B cell (primary cell): ENCODE measurements around the gene SRPRB. TPM values are rescaled to one million over a fixed set of nuclear protein-coding genes. Genes with fewer than 3 reads are reported as not detected.
A peak's percentile ranks its signal among the peaks of the same experiment; 100 is the strongest.

ENCODE experiments used
- ATAC-seq: fragments of 200-7000 bp; cut with Tn5 transposase; one replicate; pipeline ENCODE4 v1.10.0; 2021; ENCODE audit warnings: low read depth, mild to moderate bottlenecking, moderate number of reproducible peaks, moderate library complexity
- CTCF ChIA-PET: fragments of 350-600 bp; sonication (Branson Sonifier 250); formaldehyde crosslinking; loops from one replicate; lab custom pipeline; 2021; ENCODE audit warnings: antibody characterized with exemption, inconsistent platforms; lab: Charles Lee
- POLR2A ChIA-PET: fragments of 350-600 bp; sonication (Branson Sonifier 250); formaldehyde crosslinking; loops from one replicate; lab custom pipeline; 2021; ENCODE audit warnings: antibody characterized with exemption; lab: Charles Lee
- DNase-seq: peaks from one replicate; pipeline ENCODE4 v3.0.0; 2013
- H2AFZ ChIP-seq: 2 replicates; pipeline ENCODE4 v1.6.1; 2012; ENCODE audit warnings: mild to moderate bottlenecking, low read depth, low read length; ENCODE audit not compliant: insufficient read depth, poor library complexity, severe bottlenecking
- H3K27ac ChIP-seq, 2 donors: 1 replicate in 1 of 2; 2 replicates in 1 of 2; pipeline ENCODE4 v1.5.1; 2012 to 2013; ENCODE audit warnings: low read length in 2 of 2, mild to moderate bottlenecking in 2 of 2, moderate library complexity in 1 of 2
- H3K27me3 ChIP-seq, 4 experiments: fragments of 200-600 bp in 1 of 4; sonication (generic) in 1 of 4; replicated peaks in 1 of 4; 1 replicate in 2 of 4; 2 replicates in 2 of 4; pipeline versions ENCODE4 v1.6.1 to v1.7.0; 2013 to 2016; ENCODE audit warnings: low read length in 3 of 4, mild to moderate bottlenecking in 2 of 4, mixed read lengths in 1 of 4, moderate library complexity in 1 of 4; ENCODE audit not compliant: insufficient read depth in 4 of 4, control insufficient read depth in 3 of 4; ENCODE audit errors: control extremely low read depth in 1 of 4
- H3K36me3 ChIP-seq, 2 experiments: replicated peaks in 1 of 2; 1 replicate in 1 of 2; 2 replicates in 1 of 2; pipeline versions ENCODE4 v1.6.1 to v1.7.1; 2013; ENCODE audit warnings: low read length in 1 of 2; ENCODE audit not compliant: insufficient read depth in 2 of 2, control insufficient read depth in 1 of 2; ENCODE audit errors: control extremely low read depth in 1 of 2, extremely low read depth in 1 of 2
- H3K4me1 ChIP-seq, 2 donors: fragments of 200-600 bp in 1 of 2; sonication (generic) in 1 of 2; 1 replicate in 1 of 2; 2 replicates in 1 of 2; pipeline versions ENCODE4 v1.5.1 to v1.6.1; 2013 to 2017; ENCODE audit warnings: low read length in 2 of 2; ENCODE audit not compliant: control insufficient read depth in 2 of 2, insufficient read depth in 2 of 2
- H3K4me2 ChIP-seq: replicated peaks from 2 replicates; pipeline ENCODE3; 2012; ENCODE audit warnings: mild to moderate bottlenecking, low read depth, low read length; ENCODE audit not compliant: poor library complexity, severe bottlenecking
- H3K4me3 ChIP-seq, 5 experiments: fragments of 200-600 bp in 1 of 5; sonication (generic) in 1 of 5; 1 replicate in 3 of 5; 2 replicates in 2 of 5; pipeline versions ENCODE4 v1.5.1 to v1.7.0; 2011 to 2016; ENCODE audit warnings: low read length in 4 of 5, mild to moderate bottlenecking in 4 of 5, low read depth in 2 of 5, control low read depth in 1 of 5, moderate library complexity in 1 of 5; ENCODE audit not compliant: insufficient read depth in 1 of 5; ENCODE audit errors: control extremely low read depth in 1 of 5, extremely low read depth in 1 of 5
- H3K79me2 ChIP-seq: fragments of 200-600 bp; sonication (generic); one replicate; pipeline ENCODE4 v1.6.0; 2016; ENCODE audit warnings: low read length; ENCODE audit not compliant: control insufficient read depth, insufficient read depth
- H3K9ac ChIP-seq: fragments of 200-600 bp; sonication (generic); 2 replicates; pipeline ENCODE4 v1.6.1; 2017; ENCODE audit warnings: mild to moderate bottlenecking, low read length, moderate library complexity
- H3K9me3 ChIP-seq, 3 donors: one replicate each; pipeline versions ENCODE4 v1.6.1 to v1.7.1; 2013; ENCODE audit warnings: low read length in 2 of 3; ENCODE audit not compliant: control insufficient read depth in 2 of 3, insufficient read depth in 1 of 3; ENCODE audit errors: control extremely low read depth in 1 of 3
- H4K20me1 ChIP-seq: 2 replicates; pipeline ENCODE4 v1.6.0; 2012; ENCODE audit warnings: mild to moderate bottlenecking, low read length; ENCODE audit not compliant: insufficient read depth, control insufficient read depth, poor library complexity, severe bottlenecking
- H3K27ac Mint-ChIP-seq: one replicate; pipeline ENCODE4 v1.8.0; 2021; ENCODE audit warnings: mixed read lengths
- H3K27me3 Mint-ChIP-seq: one replicate; pipeline ENCODE4 v1.8.0; 2021; ENCODE audit warnings: mixed read lengths
- H3K4me1 Mint-ChIP-seq: one replicate; pipeline ENCODE4 v1.8.0; 2021; ENCODE audit warnings: mixed read lengths
- H3K4me3 Mint-ChIP-seq: one replicate; pipeline ENCODE4 v1.8.0; 2021; ENCODE audit warnings: mixed read lengths
- H3K9me3 Mint-ChIP-seq: one replicate; pipeline ENCODE4 v1.8.0; 2022; ENCODE audit warnings: mixed read lengths; ENCODE audit not compliant: insufficient read depth
- EZH2 ChIP-seq: IDR thresholded peaks from 2 replicates; pipeline ENCODE4 v1.6.1; 2012; ENCODE audit warnings: borderline replicate concordance, low read depth, mild to moderate bottlenecking, moderate library complexity, low read length; ENCODE audit not compliant: insufficient read depth, poor library complexity, severe bottlenecking
- WGBS: methylation state at CpG from one replicate; pipeline ENCODE4 v1.1.5; 2013; ENCODE audit warnings: missing lambda C conversion rate; ENCODE audit not compliant: insufficient coverage; 5-methylcytosine and 5-hydroxymethylcytosine counted together
- intact Hi-C: fragments of 100-400 bp; cut with micrococcal nuclease; formaldehyde crosslinking; loops from one replicate; pipeline ENCODE4 v1.10.0; 2022
- polyA minus RNA-seq: library from RNA; depleted of rRNA, polyadenylated mRNA; stranded (reverse); fragments of >200 nt; gene quantifications from 2 replicates; pipeline ENCODE4 v1.2.3, GENCODE V29; 2012
- polyA plus RNA-seq: library from polyadenylated mRNA; depleted of rRNA; stranded (reverse); fragments of >200 nt; gene quantifications from 2 replicates; pipeline ENCODE4 v1.2.3, GENCODE V29; 2012
- total RNA-seq, 2 donors: library from RNA; stranded (reverse); fragments of 120-200 nt in 1 of 2; gene quantifications; 1 replicate in 1 of 2; 2 replicates in 1 of 2; pipeline versions ENCODE4 v1.2.3 to v1.2.4, GENCODE V29; 2013 to 2022
- TF ChIP-seq, protein P1 (sequence below): fragments of 200-600 bp; IDR thresholded peaks from one replicate; pipeline ENCODE4 v1.8.0; 2022; ENCODE audit warnings: antibody characterized with exemption, mild to moderate bottlenecking

Gene SRPRB, protein sequence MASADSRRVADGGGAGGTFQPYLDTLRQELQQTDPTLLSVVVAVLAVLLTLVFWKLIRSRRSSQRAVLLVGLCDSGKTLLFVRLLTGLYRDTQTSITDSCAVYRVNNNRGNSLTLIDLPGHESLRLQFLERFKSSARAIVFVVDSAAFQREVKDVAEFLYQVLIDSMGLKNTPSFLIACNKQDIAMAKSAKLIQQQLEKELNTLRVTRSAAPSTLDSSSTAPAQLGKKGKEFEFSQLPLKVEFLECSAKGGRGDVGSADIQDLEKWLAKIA
- total RNA-seq (28.8 and 29.7 TPM in 2 replicates), polyA plus RNA-seq (10.1 and 14.4 TPM in 2 replicates), polyA minus RNA-seq (32.1 and 44.9 TPM in 2 replicates)
- total RNA-seq (2013) = 34.9 TPM

DNA sequence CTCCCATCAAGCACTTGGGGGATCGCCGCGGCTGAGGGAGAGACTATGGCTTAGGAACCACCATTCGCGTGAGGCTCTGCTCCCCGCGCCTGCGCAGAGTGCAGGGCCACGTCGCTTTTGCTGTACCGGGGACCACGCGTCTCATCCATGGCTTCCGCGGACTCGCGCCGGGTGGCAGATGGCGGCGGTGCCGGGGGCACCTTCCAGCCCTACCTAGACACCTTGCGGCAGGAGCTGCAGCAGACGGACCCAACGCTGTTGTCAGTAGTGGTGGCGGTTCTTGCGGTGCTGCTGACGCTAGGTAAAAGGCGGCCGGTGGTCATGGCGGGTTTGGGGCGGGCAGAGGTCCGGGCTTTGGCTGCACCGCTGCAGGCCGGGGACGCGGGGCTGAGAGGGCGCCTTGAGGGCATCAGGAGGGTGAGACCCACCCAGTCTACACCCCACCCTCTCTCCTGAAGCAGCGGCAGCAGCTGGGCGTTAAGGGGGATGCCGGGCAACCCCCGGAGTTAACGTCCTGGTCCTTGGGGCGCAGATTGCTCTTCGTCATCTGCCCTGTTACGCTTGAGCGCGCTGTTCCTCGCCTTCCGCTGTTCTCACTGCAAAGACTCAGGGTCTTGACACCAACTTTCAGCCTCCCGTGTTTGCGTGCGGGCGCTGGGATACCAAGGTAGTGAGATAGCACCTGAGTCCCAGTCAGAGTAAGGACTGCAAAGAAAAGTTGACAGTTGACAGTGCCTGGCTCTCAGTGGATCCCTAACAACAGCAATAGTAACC is at the start of gene SRPRB:
SRPRB (plus strand) TSS at position 114 of the 774 bp plus-strand sequence; CDS start at position 148, 34 bp downstream.
- peak within 1 kb of the TSS; percentile 80 for H3K4me2 ChIP-seq
- H3K36me3 ChIP-seq = peaks cover 1 to 17% of the 10 kb centered on the region in 2 experiments
- Mint-ChIP-seq H3K27ac (peak within 1 kb of the TSS; percentile 94), H3K9me3 (no peaks in the 10 kb centered on the region), H3K4me3 (peak within 1 kb of the TSS; percentile 99), H3K4me1 (peaks cover 18% of the 10 kb centered on the region), H3K27me3 (no peaks in the 10 kb centered on the region)
- DNase-seq (peak; percentile 95), ATAC-seq (peak; percentile 98)
- TF ChIP-seq, protein P1, sequence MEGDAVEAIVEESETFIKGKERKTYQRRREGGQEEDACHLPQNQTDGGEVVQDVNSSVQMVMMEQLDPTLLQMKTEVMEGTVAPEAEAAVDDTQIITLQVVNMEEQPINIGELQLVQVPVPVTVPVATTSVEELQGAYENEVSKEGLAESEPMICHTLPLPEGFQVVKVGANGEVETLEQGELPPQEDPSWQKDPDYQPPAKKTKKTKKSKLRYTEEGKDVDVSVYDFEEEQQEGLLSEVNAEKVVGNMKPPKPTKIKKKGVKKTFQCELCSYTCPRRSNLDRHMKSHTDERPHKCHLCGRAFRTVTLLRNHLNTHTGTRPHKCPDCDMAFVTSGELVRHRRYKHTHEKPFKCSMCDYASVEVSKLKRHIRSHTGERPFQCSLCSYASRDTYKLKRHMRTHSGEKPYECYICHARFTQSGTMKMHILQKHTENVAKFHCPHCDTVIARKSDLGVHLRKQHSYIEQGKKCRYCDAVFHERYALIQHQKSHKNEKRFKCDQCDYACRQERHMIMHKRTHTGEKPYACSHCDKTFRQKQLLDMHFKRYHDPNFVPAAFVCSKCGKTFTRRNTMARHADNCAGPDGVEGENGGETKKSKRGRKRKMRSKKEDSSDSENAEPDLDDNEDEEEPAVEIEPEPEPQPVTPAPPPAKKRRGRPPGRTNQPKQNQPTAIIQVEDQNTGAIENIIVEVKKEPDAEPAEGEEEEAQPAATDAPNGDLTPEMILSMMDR = no peak
- no peak for TF ChIP-seq EZH2
- no peaks in the 10 kb centered on the region for H3K9me3 ChIP-seq
- H3K9ac ChIP-seq = peak within 1 kb of the TSS; percentile 84
- peak within 1 kb of the TSS; percentile 98 for H2AFZ ChIP-seq
- under 1% methylated on average over 46 of the region's 53 CpGs for WGBS
- peak within 1 kb of the TSS; percentile 75 to 80 for H3K27ac ChIP-seq
- intact Hi-C loops = loop anchor here (1.0 to 10.0 kb wide), 7 partner anchors 144 to 1389 kb away; partner anchors contain the start of genes ANAPC13, CDV3, CEP63 and DNAJC13
- peaks cover 11 to 13% of the 10 kb centered on the region in 2 donors for H3K4me1 ChIP-seq
- H3K4me3 ChIP-seq = peak within 1 kb of the TSS; percentile 56 to 95 (median 87)
- H4K20me1 ChIP-seq = no peaks in the 10 kb centered on the region
- no peaks in the 10 kb centered on the region for H3K27me3 ChIP-seq
- ChIA-PET POLR2A (no interaction called here), CTCF (interaction anchor here (0.7 to 3.2 kb wide), 5 partner anchors 9 to 1079 kb away, joined by 3 to 12 read pairs (median 3); no protein-coding TSS in a partner anchor)
- H3K79me2 ChIP-seq = peaks cover 34% of the 10 kb centered on the region
